Endothelial cell (in vitro differentiated cells): ENCODE data around the gene NUDT22. TPM values are rescaled to one million over a fixed set of nuclear protein-coding genes. Genes with fewer than 3 reads are reported as not detected.

Experiments used
- DNase-seq: peaks from one replicate; pipeline ENCODE4 v3.0.0; 2021; ENCODE audit warnings: low spot score
- H3K27ac Mint-ChIP-seq: one replicate; pipeline ENCODE4 v1.8.0; 2021; ENCODE audit warnings: mixed read lengths, inconsistent platforms; ENCODE audit not compliant: unreplicated experiment
- H3K27me3 Mint-ChIP-seq: one replicate; pipeline ENCODE4 v1.8.0; 2021; ENCODE audit warnings: mild to moderate bottlenecking, moderate library complexity, mixed read lengths, inconsistent platforms; ENCODE audit not compliant: unreplicated experiment
- H3K36me3 Mint-ChIP-seq: one replicate; pipeline ENCODE4 v1.8.0; 2021; ENCODE audit warnings: mild to moderate bottlenecking, low read depth, mixed read lengths, inconsistent platforms; ENCODE audit not compliant: unreplicated experiment
- H3K4me1 Mint-ChIP-seq: one replicate; pipeline ENCODE4 v1.8.0; 2021; ENCODE audit warnings: mild to moderate bottlenecking, mixed read lengths, inconsistent platforms; ENCODE audit not compliant: unreplicated experiment
- H3K4me3 Mint-ChIP-seq: one replicate; pipeline ENCODE4 v1.8.0; 2021; ENCODE audit warnings: mild to moderate bottlenecking, mixed read lengths, inconsistent platforms; ENCODE audit not compliant: unreplicated experiment
- H3K9me3 Mint-ChIP-seq: one replicate; pipeline ENCODE4 v1.8.0; 2021; ENCODE audit warnings: mixed read lengths, inconsistent platforms; ENCODE audit not compliant: unreplicated experiment
- total RNA-seq: library from RNA; stranded (reverse); fragmentation: NEBNext Ultra II Directional; extraction: Animal tissue kit (Norgen Biotek cat#: 25700); gene quantifications from one replicate; pipeline ENCODE4 v1.2.1, GENCODE V29; 2021; ENCODE audit not compliant: unreplicated experiment
- TF ChIP-seq, protein P1 (sequence below): fragments of 200-600 bp; sonication (generic); IDR thresholded peaks from one replicate; pipeline ENCODE4 v1.5.0; 2021; ENCODE audit warnings: antibody characterized with exemption; ENCODE audit not compliant: unreplicated experiment

NUDT22 gene
- total RNA-seq, 1 donor from 2014 or later = 21.2 TPM

DNA sequence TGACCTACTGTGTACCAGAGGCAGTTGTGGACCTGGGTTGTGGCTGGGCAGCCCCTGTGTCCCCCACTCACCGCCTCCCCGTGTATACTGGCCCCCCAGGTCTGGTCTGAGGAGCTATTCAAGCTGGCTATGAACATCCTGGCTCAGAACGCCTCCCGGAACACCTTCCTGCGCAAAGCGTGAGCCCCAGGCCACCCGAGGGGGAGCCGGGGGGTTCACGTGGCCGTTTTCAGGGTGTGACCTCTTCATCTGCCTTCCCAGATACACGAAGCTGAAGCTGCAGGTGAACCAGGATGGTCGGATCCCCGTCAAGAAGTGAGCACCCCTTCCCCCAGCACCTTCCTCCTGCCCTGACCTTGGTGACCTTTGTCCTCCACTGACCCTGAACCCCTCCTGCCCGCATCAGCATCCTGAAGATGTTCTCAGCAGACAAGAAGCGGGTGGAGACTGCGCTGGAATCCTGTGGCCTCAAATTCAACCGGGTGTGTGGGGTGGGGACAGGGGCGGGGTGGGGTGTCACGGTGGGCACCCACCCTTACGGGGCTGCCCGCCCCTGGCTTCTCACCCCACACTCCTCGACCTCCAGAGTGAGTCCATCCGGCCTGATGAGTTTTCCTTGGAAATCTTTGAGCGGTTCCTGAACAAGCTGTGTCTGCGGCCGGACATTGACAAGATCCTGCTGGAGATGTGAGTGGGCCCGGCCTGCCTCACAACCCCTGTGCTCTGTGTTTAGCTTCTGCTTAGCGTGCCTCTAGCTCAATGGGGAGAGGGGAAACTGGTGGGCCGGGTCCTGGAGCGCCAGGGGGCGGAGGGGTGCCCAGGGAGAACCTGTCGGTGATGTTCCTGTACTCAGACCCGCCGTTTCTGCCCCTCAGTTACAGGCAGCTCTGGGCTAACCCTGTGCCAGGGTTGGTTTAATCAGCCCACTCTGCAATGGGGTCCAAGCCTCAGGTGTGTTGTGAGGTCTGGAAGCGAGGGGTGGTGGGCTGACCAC is 29.4 kb downstream of the NUDT22 start:
- H3K9me3 Mint-ChIP-seq = no peaks in the 10 kb centered on the region
- H3K4me3 Mint-ChIP-seq = no peak overlapping the region
- peaks cover 16% of the 10 kb centered on the region for H3K36me3 Mint-ChIP-seq
- H3K4me1 Mint-ChIP-seq = peaks cover 10% of the 10 kb centered on the region
- H3K27ac Mint-ChIP-seq = no peak overlapping the region
- TF ChIP-seq, protein P1, sequence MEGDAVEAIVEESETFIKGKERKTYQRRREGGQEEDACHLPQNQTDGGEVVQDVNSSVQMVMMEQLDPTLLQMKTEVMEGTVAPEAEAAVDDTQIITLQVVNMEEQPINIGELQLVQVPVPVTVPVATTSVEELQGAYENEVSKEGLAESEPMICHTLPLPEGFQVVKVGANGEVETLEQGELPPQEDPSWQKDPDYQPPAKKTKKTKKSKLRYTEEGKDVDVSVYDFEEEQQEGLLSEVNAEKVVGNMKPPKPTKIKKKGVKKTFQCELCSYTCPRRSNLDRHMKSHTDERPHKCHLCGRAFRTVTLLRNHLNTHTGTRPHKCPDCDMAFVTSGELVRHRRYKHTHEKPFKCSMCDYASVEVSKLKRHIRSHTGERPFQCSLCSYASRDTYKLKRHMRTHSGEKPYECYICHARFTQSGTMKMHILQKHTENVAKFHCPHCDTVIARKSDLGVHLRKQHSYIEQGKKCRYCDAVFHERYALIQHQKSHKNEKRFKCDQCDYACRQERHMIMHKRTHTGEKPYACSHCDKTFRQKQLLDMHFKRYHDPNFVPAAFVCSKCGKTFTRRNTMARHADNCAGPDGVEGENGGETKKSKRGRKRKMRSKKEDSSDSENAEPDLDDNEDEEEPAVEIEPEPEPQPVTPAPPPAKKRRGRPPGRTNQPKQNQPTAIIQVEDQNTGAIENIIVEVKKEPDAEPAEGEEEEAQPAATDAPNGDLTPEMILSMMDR = no peak
- DNase-seq = no peak
- peaks cover 17% of the 10 kb centered on the region for H3K27me3 Mint-ChIP-seq

DNA sequence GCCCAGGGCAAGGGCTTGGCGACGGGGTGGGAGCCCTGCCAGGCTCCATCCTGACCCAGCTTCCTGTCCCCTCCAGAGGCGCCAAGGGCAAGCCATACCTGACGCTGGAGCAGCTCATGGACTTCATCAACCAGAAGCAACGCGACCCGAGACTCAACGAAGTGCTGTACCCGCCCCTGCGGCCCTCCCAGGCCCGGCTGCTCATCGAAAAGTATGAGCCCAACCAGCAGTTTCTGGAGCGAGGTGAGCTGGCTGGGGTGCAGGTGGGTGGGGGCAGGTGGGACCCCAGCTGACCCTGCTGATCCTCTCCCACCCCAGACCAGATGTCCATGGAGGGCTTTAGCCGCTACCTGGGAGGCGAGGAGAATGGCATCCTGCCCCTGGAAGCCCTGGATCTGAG is 30.2 kb downstream of the NUDT22 start:
- H3K9me3 Mint-ChIP-seq = no peaks in the 10 kb centered on the region
- H3K27ac Mint-ChIP-seq = no peak overlapping the region
- peaks cover 10% of the 10 kb centered on the region for H3K4me1 Mint-ChIP-seq
- no peak for DNase-seq
- TF ChIP-seq, protein P1 = no peak
- no peak overlapping the region for H3K4me3 Mint-ChIP-seq
- H3K36me3 Mint-ChIP-seq = peaks cover 17% of the 10 kb centered on the region
- H3K27me3 Mint-ChIP-seq = peaks cover 17% of the 10 kb centered on the region

DNA sequence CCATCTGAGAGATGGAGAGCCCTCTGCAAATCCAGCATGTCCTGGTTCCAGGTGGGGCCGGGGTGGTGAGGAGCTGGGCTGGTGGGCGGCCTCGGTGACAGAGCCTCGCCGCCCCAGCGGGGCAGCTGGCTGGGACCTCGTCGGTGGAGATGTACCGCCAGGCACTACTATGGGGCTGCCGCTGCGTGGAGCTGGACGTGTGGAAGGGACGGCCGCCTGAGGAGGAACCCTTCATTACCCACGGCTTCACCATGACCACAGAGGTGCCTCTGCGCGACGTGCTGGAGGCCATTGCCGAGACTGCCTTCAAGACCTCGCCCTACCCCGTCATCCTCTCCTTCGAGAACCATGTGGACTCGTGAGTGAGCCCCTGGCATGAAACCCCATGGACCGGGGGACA is 32.3 kb downstream of the NUDT22 start:
- TF ChIP-seq, protein P1 = no peak
- H3K9me3 Mint-ChIP-seq = no peaks in the 10 kb centered on the region
- H3K4me1 Mint-ChIP-seq = peaks cover 11% of the 10 kb centered on the region
- H3K4me3 Mint-ChIP-seq = no peak overlapping the region
- peaks cover 16% of the 10 kb centered on the region for H3K27me3 Mint-ChIP-seq
- peaks cover 20% of the 10 kb centered on the region for H3K36me3 Mint-ChIP-seq
- H3K27ac Mint-ChIP-seq = no peak overlapping the region
- no peak for DNase-seq

DNA sequence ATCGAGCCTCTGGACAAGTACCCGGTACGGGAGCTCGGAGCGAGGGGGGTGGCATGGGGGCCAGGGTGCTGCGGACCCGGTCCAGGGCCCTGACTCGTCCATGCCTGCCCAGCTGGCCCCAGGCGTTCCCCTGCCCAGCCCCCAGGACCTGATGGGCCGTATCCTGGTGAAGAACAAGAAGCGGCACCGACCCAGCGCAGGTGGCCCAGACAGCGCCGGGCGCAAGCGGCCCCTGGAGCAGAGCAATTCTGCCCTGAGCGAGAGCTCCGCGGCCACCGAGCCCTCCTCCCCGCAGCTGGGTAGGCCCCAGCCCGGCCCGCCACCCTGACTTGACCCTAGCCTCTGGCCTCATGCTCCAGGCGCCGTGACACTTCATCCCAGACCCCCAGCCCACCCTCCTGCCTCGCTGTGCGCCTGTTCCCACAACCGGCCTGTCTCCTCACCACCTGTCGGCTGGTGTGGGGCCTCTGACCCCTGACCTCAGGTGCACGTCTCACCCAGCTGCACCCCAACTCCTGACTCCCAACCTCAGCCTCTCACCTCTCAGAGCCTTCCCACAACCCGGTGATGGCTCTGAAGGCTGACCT is 33.0 kb downstream of the NUDT22 start:
- Mint-ChIP-seq H3K27me3 (peaks cover 12% of the 10 kb centered on the region), H3K36me3 (peaks cover 20% of the 10 kb centered on the region), H3K9me3 (no peaks in the 10 kb centered on the region), H3K27ac (no peak overlapping the region), H3K4me3 (peak overlapping the region; percentile 71), H3K4me1 (peaks cover 5% of the 10 kb centered on the region)
- TF ChIP-seq, protein P1 = no peak
- DNase-seq = no peak
